Thoracic aorta (tissue), 2 donors: Measurements from ENCODE around the gene WNT11. TPM values are rescaled to one million over a fixed set of nuclear protein-coding genes. Genes with fewer than 3 reads are reported as not detected.

Source experiments
- ATAC-seq: fragments of 150-250 bp; one replicate; pipeline ENCODE4 v1.8.0; 2017; ENCODE audit warnings: low read depth; ENCODE audit not compliant: insufficient number of reproducible peaks, low FRiP score
- DNase-seq: peaks from one replicate; pipeline ENCODE4 v3.0.0-alpha.2; 2020; ENCODE audit warnings: low spot score
- H3K27ac ChIP-seq, 2 donors: fragments of 200-600 bp; sonication (generic); 1 replicate in 1 of 2; 2 replicates in 1 of 2; pipeline ENCODE4 v1.5.1; 2016; ENCODE audit warnings: mild to moderate bottlenecking in 2 of 2, moderate library complexity in 2 of 2
- H3K27me3 ChIP-seq: fragments of 200-600 bp; sonication (generic); replicated peaks from 2 replicates; pipeline ENCODE4 v1.6.0; 2016; ENCODE audit warnings: mild to moderate bottlenecking; ENCODE audit not compliant: insufficient read depth
- H3K36me3 ChIP-seq: fragments of 200-600 bp; sonication (generic); one replicate; pipeline ENCODE4 v1.5.1; 2016
- H3K4me1 ChIP-seq, 2 donors: fragments of 200-600 bp; sonication (generic); 1 replicate in 1 of 2; 2 replicates in 1 of 2; pipeline versions ENCODE4 v1.5.1 to v1.6.0; 2016; ENCODE audit warnings: low read depth in 2 of 2, mild to moderate bottlenecking in 1 of 2; ENCODE audit not compliant: control insufficient read depth in 1 of 2
- H3K4me3 ChIP-seq: fragments of 200-600 bp; sonication (generic); 2 replicates; pipeline ENCODE4 v1.5.1; 2016; ENCODE audit warnings: mild to moderate bottlenecking
- H3K9me3 ChIP-seq: fragments of 200-600 bp; sonication (generic); 2 replicates; pipeline ENCODE4 v1.5.1; 2016
- total RNA-seq, 2 donors: library from RNA; depleted of rRNA; stranded (reverse); fragments of >200 nt; gene quantifications; one replicate each; pipeline versions ENCODE4 v1.1.0 to v1.2.3, GENCODE V29; 2016
- TF ChIP-seq, protein P1 (sequence below): fragments of 200-600 bp; sonication (generic); IDR thresholded peaks from one replicate; pipeline ENCODE4 v1.5.1; 2019; ENCODE audit warnings: antibody characterized with exemption

Gene WNT11
- total RNA-seq, 2 donors from 2014 or later: 12.0 to 35.1 TPM

DNA sequence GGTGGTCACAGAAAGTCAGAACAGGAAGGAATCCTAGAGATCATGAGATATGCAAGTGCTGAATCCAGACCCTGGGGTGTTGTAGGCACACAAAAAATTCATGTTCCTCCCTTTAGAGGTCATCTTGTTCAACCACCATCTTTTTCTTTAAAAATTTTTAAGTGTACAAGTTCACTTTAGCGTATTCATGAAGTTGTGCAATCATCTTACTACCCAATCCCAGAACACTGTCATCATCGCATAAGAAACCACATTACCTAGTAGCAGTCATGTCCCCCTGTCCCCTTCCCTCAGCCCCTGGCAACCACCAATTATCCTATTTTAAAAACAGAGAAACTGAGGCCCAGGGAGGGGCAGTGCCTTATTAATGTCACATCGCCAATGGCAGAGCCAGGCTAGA lies 20.3 kb upstream of the WNT11 start:
- Histone ChIP-seq H3K27ac (no peak overlapping the region), H3K27me3 (no peaks in the 10 kb centered on the region), H3K4me1 (no peaks in the 10 kb centered on the region), H3K9me3 (no peaks in the 10 kb centered on the region), H3K4me3 (no peak overlapping the region), H3K36me3 (no peaks in the 10 kb centered on the region)
- TF ChIP-seq, protein P1, sequence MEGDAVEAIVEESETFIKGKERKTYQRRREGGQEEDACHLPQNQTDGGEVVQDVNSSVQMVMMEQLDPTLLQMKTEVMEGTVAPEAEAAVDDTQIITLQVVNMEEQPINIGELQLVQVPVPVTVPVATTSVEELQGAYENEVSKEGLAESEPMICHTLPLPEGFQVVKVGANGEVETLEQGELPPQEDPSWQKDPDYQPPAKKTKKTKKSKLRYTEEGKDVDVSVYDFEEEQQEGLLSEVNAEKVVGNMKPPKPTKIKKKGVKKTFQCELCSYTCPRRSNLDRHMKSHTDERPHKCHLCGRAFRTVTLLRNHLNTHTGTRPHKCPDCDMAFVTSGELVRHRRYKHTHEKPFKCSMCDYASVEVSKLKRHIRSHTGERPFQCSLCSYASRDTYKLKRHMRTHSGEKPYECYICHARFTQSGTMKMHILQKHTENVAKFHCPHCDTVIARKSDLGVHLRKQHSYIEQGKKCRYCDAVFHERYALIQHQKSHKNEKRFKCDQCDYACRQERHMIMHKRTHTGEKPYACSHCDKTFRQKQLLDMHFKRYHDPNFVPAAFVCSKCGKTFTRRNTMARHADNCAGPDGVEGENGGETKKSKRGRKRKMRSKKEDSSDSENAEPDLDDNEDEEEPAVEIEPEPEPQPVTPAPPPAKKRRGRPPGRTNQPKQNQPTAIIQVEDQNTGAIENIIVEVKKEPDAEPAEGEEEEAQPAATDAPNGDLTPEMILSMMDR: no peak
- DNase-seq (no peak), ATAC-seq (no peak)

DNA sequence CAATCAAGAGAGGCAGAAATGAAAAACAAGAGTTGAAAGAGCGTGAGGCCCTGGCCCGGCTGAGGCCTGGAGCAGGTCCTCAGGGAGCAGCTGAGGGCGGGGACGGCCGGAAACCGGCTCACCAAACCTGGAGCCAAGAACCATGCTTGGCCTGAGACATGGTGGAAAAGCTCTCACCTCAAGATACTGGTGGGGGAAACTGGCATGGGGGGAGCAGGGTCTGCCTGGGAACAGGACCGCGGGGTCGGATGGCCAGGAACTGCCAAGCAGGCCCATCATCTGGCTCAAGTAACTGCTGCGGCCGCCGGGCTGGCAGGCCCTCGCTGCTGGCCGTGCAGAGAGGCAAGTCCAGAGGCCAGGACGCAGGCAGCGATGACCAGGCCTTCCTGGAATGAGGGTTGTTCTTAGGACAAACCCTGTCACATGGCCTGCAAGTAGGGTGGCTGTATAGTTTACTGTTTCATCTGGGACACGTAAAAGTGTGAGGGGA lies 18.9 kb upstream of the WNT11 start:
- no peak for DNase-seq
- Histone ChIP-seq H3K4me1 (no peaks in the 10 kb centered on the region), H3K27me3 (no peaks in the 10 kb centered on the region), H3K36me3 (no peaks in the 10 kb centered on the region), H3K9me3 (no peaks in the 10 kb centered on the region), H3K4me3 (no peak overlapping the region), H3K27ac (peak overlapping the region in 1 of 2 donors; percentile 32)
- TF ChIP-seq, protein P1: no peak
- ATAC-seq: no peak

DNA sequence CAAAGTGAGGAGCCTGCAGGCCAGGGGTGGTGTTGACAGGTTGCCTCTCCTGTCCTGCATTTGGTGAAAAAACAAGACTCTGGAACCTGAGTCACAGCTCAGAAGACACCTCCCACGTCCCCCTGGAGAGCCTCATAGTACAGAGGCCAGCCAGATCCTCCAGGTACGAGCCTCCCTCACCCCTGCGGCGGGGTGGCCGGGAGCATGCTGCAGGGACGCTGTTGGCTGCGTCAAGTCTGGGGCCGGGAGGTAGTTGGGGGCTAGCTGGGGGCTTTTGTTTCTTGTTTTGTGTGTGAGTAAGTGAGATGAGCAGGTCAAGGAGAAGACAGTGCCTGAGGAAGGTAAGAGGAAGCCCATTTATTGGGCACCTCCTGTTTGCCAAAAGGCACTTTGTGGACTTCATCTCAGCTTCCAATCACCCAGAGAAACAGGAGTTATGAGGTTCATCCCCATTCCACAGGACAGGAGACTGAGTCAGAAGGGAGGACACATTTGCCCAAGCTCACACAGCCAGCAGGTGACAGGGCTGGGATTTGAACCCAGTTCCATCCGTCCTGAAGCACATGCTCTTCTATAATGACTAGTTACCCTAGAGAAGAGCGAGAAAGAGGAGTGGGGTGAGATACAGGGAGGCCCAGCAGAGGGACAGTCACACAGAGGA lies 18.3 kb upstream of the WNT11 start:
- no peaks in the 10 kb centered on the region for H3K9me3 ChIP-seq
- H3K4me3 ChIP-seq: no peak overlapping the region
- ATAC-seq (no peak), DNase-seq (no peak)
- TF ChIP-seq, protein P1: no peak
- no peaks in the 10 kb centered on the region for H3K4me1 ChIP-seq
- H3K27ac ChIP-seq: peak overlapping the region in 1 of 2 donors; percentile 32
- no peaks in the 10 kb centered on the region for H3K36me3 ChIP-seq
- no peaks in the 10 kb centered on the region for H3K27me3 ChIP-seq

DNA sequence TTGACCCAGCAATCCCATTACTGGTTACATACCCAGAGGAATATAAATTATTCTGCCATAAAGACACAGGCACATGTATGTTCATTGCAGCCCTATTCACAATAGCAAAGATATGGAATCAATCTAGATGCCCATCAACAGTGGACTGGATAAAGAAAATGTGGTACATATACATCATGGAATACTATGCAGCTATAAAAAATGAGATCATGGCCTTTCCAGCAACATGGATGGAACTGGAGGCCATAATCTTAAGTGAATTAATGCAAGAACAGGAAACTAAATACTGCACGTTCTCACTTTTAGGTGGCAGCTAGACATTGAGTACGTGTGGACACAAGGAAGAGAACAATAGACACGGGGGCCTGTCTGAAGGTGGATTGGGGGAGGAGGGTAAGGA lies 15.1 kb upstream of the WNT11 start:
- H3K9me3 ChIP-seq: no peaks in the 10 kb centered on the region
- TF ChIP-seq, protein P1: no peak
- no peak overlapping the region for H3K4me3 ChIP-seq
- no peaks in the 10 kb centered on the region for H3K36me3 ChIP-seq
- no peak overlapping the region for H3K27ac ChIP-seq
- DNase-seq (no peak), ATAC-seq (no peak)
- H3K27me3 ChIP-seq: no peaks in the 10 kb centered on the region
- no peaks in the 10 kb centered on the region for H3K4me1 ChIP-seq

DNA sequence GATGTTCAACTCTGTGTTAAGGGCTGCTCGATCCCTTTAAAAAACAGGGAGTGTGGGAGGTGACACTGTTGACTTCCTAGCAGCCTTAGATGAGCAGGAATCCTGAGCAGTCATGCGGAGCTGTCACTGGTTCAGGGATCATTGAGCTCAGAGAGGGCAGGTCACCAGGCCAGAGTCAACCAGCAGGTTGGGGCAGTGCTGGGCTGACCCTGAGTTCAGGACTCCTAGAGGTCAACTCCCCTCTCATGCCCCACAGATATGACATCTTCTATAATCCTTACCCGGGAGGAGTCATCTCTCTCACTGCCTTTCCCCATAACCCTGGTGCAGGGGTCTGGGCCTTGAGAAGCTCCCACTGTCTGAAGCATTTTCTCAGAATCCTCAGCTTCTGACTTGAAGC lies 12.9 kb upstream of the WNT11 start:
- H3K4me1 ChIP-seq: no peaks in the 10 kb centered on the region
- DNase-seq: no peak
- H3K36me3 ChIP-seq: no peaks in the 10 kb centered on the region
- ATAC-seq: no peak
- no peaks in the 10 kb centered on the region for H3K9me3 ChIP-seq
- no peak overlapping the region for H3K27ac ChIP-seq
- no peaks in the 10 kb centered on the region for H3K27me3 ChIP-seq
- no peak overlapping the region for H3K4me3 ChIP-seq
- TF ChIP-seq, protein P1: no peak
